IPS-18c (cell line): ENCODE measurements around the gene CFAP20DC.
"Not testable (repeated sequence)": the region's sequence is repeated elsewhere in the genome, so short reads cannot be mapped to it uniquely, and the experiment has no call there.

Experiments
- H3K4me3 ChIP-seq: 2 replicates; pipeline ENCODE4 v1.7.0; 2013; ENCODE audit warnings: low read depth, mild to moderate bottlenecking, low read length, moderate library complexity; ENCODE audit not compliant: insufficient read depth
- H3K9me3 ChIP-seq: one replicate; pipeline ENCODE4 v1.6.1; 2013; ENCODE audit warnings: mild to moderate bottlenecking, low read length, moderate library complexity; ENCODE audit not compliant: control insufficient read depth, insufficient read depth

Gene CFAP20DC

GRCh38 chr3:59049671-59050331 is at the start of gene CFAP20DC:
Gene CFAP20DC (minus strand): TSS chr3:59050025. CDS start chr3:59049631, 394 bp downstream.
- H3K9me3 ChIP-seq, result no peaks in the 10 kb centered on the region
- peak within 1 kb of the TSS; percentile 81 for H3K4me3 ChIP-seq

- not testable (repeated sequence) for H3K4me3 ChIP-seq, H3K9me3 ChIP-seq
Observed at GRCh38 chr3:59098516-59098915, 48.7 kb upstream of the CFAP20DC start.

- Histone ChIP-seq H3K9me3 (no peaks in the 10 kb centered on the region), H3K4me3 (no peak overlapping the region)
Observed at GRCh38 chr3:59094446-59094845, 44.6 kb upstream of the CFAP20DC start.

DNA sequence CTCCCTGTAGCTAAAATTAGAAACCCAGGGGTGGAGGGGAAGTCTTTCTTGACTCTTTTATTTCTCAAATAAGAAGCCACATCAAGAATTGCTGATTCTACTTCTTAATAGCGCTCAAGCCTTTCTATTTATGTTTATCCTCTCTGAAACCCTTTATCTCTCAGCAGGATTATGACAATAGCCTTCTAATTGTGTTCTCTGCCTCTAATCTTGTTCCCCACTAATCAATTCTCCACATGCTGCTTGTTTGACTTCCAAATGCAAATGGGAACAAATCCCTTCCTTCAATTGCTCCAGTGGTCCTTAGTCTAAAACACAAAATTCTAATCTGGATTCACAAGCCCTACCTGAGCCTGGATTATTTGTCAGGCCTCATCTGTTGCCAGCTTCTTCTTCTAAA is 43.7 kb upstream of the CFAP20DC start:
- H3K9me3 ChIP-seq, result no peaks in the 10 kb centered on the region

GRCh38 chr3:59088761-59089160 is 38.9 kb upstream of the CFAP20DC start:
- Histone ChIP-seq H3K9me3 (no peaks in the 10 kb centered on the region), H3K4me3 (no peak overlapping the region)

More for the DNA sequence above, 43.7 kb upstream of the CFAP20DC start:
- H3K4me3 ChIP-seq, result no peak overlapping the region

GRCh38 chr3:59085976-59086375 is 36.2 kb upstream of the CFAP20DC start:
- H3K9me3 ChIP-seq, result no peaks in the 10 kb centered on the region
- H3K4me3 ChIP-seq, result no peak overlapping the region

DNA sequence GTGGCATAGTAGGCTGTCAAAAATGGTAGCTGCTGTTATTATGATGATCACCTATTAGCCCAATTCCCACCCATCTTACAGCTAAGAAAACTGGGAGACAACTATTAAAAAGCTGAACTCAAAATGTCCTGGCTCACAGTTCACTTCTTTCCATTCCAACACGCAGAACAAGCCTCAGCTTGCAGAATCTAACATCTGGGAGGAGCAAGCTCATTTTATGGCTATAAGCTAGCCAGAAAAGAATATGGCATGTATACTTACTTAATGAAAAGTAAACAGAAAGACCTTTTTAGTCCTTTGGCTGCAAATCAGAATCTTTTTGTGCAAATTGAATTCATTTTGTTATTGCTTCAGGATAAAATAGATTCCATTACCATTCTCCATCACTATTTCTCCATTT is 34.8 kb upstream of the CFAP20DC start:
- no peak overlapping the region for H3K4me3 ChIP-seq
- H3K9me3 ChIP-seq, result no peaks in the 10 kb centered on the region

- H3K9me3 ChIP-seq, result no peaks in the 10 kb centered on the region
- no peak overlapping the region for H3K4me3 ChIP-seq
Observed at GRCh38 chr3:59082106-59082505, 32.3 kb upstream of the CFAP20DC start.

GRCh38 chr3:59081071-59081470 is 31.2 kb upstream of the CFAP20DC start:
- Histone ChIP-seq H3K4me3 (no peak overlapping the region), H3K9me3 (no peaks in the 10 kb centered on the region)

DNA sequence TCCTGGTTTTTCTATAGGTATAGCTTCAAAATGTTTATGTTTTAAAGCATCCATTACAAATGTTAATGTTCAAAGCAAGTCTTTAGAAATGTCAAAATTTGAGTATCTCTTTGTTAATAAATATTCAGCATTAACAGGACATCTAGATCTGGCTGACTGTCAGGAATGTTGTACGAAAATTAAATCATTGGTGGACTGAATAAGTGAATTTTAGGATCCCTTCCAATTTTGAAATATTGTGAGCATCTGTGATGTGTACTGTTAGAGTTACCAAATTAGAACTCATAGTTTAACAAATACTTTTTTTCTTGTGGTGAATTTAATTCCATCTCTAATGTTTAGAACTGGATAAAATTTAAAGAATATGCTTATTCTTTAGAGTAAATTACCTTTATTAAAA is 30.1 kb upstream of the CFAP20DC start:
- H3K4me3 ChIP-seq, result no peak overlapping the region
- no peaks in the 10 kb centered on the region for H3K9me3 ChIP-seq

DNA sequence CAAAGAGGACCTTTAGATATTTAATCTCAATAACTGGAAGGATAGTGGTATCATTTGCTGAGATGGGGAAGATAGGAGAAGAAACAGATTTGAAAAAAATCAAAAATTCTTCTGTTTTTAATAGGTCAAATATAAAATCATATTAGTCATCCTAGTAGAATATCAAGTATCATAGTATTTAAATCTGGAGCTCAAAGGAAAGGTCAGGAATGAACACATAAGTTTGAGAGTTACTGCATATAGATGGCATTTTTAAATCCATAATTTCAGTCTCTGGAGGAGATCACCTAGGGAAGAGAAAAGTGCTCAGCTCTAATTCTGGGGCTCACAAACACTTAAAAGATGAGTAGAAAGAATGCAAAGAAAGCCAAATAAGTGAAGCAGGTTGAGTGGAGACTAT is 24.9 kb upstream of the CFAP20DC start:
- no peak overlapping the region for H3K4me3 ChIP-seq
- H3K9me3 ChIP-seq, result no peaks in the 10 kb centered on the region

DNA sequence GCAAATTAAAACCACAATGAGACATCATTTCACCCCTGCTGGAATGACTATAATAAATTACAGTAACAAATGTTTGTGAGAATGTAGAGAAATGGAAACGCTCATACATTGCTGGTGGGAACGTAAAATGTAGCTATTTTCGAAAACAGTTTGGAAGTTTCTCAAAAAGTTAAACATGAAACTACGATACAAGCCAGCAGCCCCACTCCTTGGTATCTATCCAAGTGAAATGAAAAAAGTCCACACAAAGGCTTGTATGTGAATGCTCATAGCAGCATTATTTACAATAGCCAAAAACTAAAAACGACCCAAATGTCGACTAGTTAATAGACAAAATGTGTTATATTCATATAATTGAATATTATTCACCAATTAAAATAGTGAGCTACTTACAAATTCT is 22.9 kb upstream of the CFAP20DC start:
- Histone ChIP-seq H3K4me3 (no peak overlapping the region), H3K9me3 (no peaks in the 10 kb centered on the region)

DNA sequence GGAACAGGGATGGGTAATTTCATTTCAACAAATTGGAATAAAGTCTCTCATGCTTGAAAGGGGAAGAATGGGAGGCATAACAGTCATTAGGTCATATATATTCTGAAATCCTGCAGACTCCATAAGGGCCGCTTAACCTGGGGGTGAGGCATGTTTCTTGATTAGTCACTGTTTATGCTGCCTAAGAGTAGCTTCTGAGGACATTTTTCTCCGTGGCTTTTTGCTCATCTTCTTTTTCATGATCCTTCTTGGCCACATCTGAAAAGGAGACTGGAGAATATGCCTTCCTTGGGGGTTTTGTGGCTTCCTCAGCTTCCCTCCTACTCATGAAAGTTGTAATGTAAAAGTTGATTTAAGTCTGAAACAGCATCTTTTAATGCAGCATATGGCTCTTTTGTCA is 20.0 kb upstream of the CFAP20DC start:
- Histone ChIP-seq H3K4me3 (no peak overlapping the region), H3K9me3 (no peaks in the 10 kb centered on the region)

DNA sequence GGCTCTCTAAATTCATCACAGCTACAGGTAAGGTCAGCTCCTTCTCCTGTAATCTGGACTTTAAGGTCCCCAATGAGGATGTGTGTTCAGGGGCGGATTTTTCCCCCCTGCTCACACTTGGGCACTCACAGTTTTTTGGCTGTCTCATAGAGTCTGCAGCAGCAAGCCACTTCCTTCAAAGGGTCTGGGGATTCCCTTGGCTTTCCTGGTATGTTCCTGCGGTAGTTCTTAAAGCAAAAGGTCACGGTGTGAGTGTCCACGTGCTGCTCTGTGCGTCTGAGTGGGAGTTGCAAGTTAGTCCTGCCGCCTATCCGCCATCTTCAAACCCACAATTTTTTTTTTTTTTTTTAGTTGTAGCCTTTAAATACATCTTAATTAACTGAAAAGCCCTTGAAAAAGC is 15.4 kb upstream of the CFAP20DC start:
- Histone ChIP-seq H3K9me3 (no peaks in the 10 kb centered on the region), H3K4me3 (no peak overlapping the region)

DNA sequence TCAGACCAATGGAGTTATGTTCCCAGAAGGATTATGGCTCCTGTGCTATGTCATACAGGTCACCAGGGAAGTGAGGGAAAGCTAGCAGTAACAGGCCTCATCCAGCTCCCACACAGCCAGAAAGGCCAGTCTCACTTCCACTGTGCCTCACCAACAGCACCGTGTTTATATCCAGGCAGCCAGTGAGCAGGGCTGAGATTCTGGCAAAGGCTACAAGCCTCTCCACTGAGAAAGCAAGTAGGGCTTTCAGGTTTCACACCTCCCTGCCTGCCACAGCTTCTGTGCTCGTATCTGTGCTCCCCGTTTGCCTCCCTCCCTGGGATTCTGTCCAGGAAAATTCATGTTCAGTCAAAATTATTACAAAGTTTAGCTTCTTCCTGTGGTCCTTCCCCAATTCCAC is 14.9 kb upstream of the CFAP20DC start:
- H3K9me3 ChIP-seq, result no peaks in the 10 kb centered on the region
- H3K4me3 ChIP-seq, result no peak overlapping the region

- H3K9me3 ChIP-seq, result no peaks in the 10 kb centered on the region
- no peak overlapping the region for H3K4me3 ChIP-seq
Observed at GRCh38 chr3:59064276-59064675, 14.5 kb upstream of the CFAP20DC start.

- no peak overlapping the region for H3K4me3 ChIP-seq
Observed at GRCh38 chr3:59056706-59057105, 6.9 kb upstream of the CFAP20DC start.

DNA sequence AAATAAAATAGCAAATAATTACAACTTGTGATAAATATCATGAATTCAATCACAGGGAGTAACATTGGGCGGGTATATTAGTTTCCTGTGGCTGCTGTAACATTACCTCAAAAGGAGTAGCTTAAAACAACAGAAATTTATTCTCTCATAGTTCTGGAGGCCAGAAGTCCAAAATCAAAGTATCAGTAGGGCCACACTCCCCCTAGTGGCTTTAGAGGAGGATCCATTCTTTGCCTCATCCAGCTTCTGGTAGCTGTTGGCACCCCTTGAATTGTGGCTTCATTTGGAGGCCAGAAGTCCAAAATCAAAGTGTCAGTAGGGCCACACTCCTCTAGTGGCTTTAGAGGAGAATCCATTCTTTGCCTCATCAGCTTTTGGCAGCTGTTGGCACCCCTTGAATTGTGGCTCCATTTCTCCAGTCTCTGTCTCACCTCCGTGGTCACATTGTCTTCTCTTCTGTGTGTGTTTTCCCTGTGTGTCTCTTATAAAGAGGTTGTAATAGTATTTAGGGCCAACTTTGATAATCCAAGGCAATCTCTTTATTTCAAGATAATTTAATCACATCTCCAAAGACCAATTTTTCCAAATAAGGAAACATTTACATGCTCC is 3.1 kb upstream of the CFAP20DC start:
- Histone ChIP-seq H3K9me3 (no peaks in the 10 kb centered on the region), H3K4me3 (no peak overlapping the region)

More at GRCh38 chr3:59056706-59057105, 6.9 kb upstream of the CFAP20DC start:
- H3K9me3 ChIP-seq, result no peaks in the 10 kb centered on the region
